HG03064 (cell line): Measurements from ENCODE around the gene TMEM198.

Source experiments
- ATAC-seq: cut with Tn5 transposase; IDR thresholded peaks from one replicate; pipeline ENCODE4 v1.9.1; 2021; ENCODE audit warnings: low read depth; ENCODE audit not compliant: unreplicated experiment

TMEM198 gene

GRCh38 chr2:219543596-219544358 is at the start of gene TMEM198, which contains the start of gene CHPF:
Gene TMEM198 (plus strand): TSS chr2:219544028. CDS start chr2:219544728, 700 bp downstream.
Gene CHPF (minus strand): TSS chr2:219543809. CDS start chr2:219543538, 271 bp downstream.
- peak; percentile 68 for ATAC-seq

- no peak for ATAC-seq
Measured at GRCh38 chr2:219494952-219495530, 48.8 kb upstream of the TMEM198 start.

- ATAC-seq: no peak
Measured at GRCh38 chr2:219495531-219496122, 48.2 kb upstream of the TMEM198 start.

GRCh38 chr2:219496247-219496824 is 47.5 kb upstream of the TMEM198 start:
- no peak for ATAC-seq

- ATAC-seq: no peak
Measured at GRCh38 chr2:219496825-219497494, 46.9 kb upstream of the TMEM198 start.

GRCh38 chr2:219497495-219498279 is 46.1 kb upstream of the TMEM198 start:
- peak; percentile 28 for ATAC-seq

- ATAC-seq: peak; percentile 93
Measured at GRCh38 chr2:219498280-219499057, 45.4 kb upstream of the TMEM198 start, which contains the start of gene GMPPA. Gene GMPPA (plus strand): TSS chr2:219498891. CDS start chr2:219499976, 1,085 bp downstream.

GRCh38 chr2:219499058-219499307 is 44.8 kb upstream of the TMEM198 start:
- no peak for ATAC-seq

- ATAC-seq: no peak
Measured at GRCh38 chr2:219499555-219499954, 44.3 kb upstream of the TMEM198 start.

- no peak for ATAC-seq
Measured at GRCh38 chr2:219500135-219500534, 43.7 kb upstream of the TMEM198 start.

- ATAC-seq: no peak
Measured at GRCh38 chr2:219501849-219502248, 42.0 kb upstream of the TMEM198 start.

- no peak for ATAC-seq
Measured at GRCh38 chr2:219502618-219503017, 41.2 kb upstream of the TMEM198 start.

GRCh38 chr2:219505585-219505984 is 38.2 kb upstream of the TMEM198 start:
- ATAC-seq: no peak

GRCh38 chr2:219506153-219506801 is 37.6 kb upstream of the TMEM198 start:
- ATAC-seq: no peak

GRCh38 chr2:219506802-219507526 is 36.9 kb upstream of the TMEM198 start:
- no peak for ATAC-seq

- no peak for ATAC-seq
Measured at GRCh38 chr2:219507581-219508443, 36.0 kb upstream of the TMEM198 start.

- no peak for ATAC-seq
Measured at GRCh38 chr2:219508444-219508734, 35.4 kb upstream of the TMEM198 start.
